Cerebellar nuclear complex (tissue), 1 donor: ENCODE data around the gene MDN1.
"Not testable (repeated sequence)": the region's sequence is repeated elsewhere in the genome, so short reads cannot be mapped to it uniquely, and the experiment has no call there.

Experiments
- DNase-seq, 2 experiments: peaks; one replicate each; lab custom pipeline; 2025; lab: John Stamatoyannopoulos, UW

MDN1 gene

GRCh38 chr6:89818977-89819335 lies 638 bp downstream of the MDN1 start:
- no peak for DNase-seq

- DNase-seq = no peak
Measured at GRCh38 chr6:89817481-89817880, 2.1 kb downstream of the MDN1 start.

- DNase-seq = not testable (repeated sequence)
Measured at GRCh38 chr6:89813422-89813821, 6.2 kb downstream of the MDN1 start.

DNA sequence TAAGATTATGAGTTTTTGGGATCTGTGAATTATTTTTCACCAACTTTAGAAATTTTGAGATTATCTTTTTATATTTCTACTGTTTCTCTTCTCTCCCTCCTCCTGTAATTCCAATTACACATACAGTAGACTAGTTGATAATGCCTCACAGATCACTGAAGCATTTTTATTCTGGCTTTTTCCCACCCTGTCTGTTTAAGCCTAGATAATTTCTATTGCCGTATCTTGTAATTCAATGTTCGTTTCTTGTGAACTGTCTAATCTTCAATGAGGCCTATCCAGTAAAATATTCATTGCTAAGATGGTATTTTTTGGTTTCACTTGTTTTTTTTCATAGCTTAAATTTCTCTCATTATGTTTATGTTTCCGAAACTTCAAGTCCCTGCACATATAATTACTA lies 12.0 kb downstream of the MDN1 start:
- no peak for DNase-seq

DNA sequence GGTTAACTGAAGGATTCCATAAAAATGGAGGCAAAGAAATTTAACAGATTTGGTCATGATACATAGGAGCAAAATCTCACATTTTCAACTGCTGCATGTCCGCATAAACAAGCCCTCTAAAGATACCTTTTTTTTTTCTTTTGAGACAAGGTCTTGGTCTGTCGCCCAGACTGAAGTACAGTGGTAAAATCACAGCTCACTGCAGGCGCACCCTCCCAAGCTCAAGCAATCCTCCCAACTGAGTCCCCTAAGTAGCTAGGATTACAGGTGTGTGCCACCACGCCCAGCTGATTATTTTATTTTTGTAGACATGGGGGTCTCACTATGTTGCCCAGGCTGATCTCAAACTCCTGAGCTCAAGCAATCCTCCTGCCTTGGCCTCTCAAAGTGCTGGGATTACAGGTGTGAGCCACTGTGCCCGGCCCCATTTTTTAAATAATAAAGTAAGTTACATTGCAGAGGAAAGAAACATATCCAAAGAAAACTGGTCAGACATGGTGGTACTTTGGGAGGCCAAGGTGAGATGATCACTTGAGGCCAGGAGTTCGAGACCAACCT lies 13.7 kb downstream of the MDN1 start:
- no peak for DNase-seq

DNA sequence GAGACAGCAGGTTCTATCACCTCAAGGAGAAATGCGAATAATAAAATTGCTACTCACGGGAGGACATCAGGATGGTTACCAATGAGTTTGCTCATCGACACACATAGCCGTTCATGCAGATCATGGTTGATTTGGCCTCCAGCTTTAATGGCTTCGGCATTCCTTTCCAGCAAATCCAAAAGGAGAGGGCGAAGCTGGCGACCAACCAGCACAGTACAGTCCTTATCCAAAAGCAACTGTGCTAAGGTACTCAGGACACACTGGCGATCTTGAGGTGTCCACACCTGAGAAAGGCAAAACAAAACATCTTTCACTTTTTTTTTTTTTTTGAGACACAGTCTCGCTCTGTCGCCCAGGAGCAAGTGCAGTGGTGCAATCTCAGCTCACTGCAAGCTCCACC lies 16.3 kb downstream of the MDN1 start:
- no peak for DNase-seq

DNA sequence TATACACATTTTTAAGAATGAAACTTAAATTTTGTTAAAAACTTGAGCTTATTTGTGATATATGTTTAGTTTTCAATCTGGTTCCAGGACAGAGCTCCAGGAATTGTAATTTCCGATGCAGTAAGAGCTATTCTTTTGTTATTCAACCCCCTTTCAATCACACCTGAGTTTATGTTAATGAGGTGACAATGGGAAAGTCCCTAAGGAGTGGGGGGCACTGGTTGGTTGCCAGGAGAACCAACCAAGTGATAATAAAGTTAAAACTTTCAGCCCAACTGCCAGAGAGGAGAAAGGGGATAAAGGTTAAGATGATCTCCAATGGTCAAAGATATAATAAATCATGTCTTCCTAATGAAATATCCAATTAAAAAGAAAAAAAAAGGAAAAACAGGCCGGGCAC lies 19.8 kb downstream of the MDN1 start:
- DNase-seq = no peak

GRCh38 chr6:89799096-89799495 lies 20.5 kb downstream of the MDN1 start:
- no peak for DNase-seq

DNA sequence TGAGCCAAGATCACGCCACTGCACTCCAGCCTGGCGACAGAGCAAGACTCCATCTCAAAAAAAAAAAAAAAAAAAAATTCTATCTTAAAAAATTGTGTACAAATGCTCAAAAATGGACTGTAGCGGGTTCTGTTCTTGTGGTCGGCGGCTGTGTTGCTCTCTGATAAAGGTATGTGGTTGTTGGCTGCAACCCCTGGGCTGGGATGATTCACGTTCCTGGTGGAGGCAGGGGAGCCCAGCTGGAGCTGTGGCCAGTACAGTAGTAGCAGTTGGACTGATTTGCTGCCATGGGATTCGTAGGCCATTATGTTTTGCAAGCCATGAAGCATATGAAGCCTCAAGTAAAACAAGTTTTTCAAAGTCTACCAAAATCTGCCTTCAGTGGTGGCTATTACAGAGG lies 22.3 kb downstream of the MDN1 start:
- DNase-seq = no peak

GRCh38 chr6:89794324-89794723 lies 25.3 kb downstream of the MDN1 start:
- no peak for DNase-seq

- no peak for DNase-seq
Measured at GRCh38 chr6:89793586-89793985, 26.0 kb downstream of the MDN1 start.

- no peak for DNase-seq
Measured at GRCh38 chr6:89792881-89793280, 26.7 kb downstream of the MDN1 start.

GRCh38 chr6:89790403-89790802 lies 29.2 kb downstream of the MDN1 start:
- DNase-seq = no peak

DNA sequence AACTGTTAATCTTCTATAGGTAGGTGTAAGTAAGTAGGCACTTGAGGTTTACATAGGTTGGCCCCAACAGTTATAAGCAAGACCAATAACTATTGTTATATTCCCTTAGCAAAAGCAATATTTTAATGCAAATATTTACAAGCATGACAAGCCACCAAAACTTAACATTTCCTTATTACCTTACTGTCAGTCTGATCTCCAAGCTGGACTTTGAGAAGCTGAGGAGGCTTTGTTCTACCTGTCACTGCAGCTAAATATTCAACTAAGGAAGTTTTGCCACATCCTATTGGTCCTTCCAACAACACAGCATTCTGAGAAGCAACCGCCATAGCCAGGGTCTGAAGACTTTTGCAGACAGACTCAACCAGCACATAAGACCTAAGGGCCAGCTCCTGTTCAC lies 29.6 kb downstream of the MDN1 start:
- DNase-seq = no peak

GRCh38 chr6:89787660-89788328 lies 31.8 kb downstream of the MDN1 start:
- no peak for DNase-seq

DNA sequence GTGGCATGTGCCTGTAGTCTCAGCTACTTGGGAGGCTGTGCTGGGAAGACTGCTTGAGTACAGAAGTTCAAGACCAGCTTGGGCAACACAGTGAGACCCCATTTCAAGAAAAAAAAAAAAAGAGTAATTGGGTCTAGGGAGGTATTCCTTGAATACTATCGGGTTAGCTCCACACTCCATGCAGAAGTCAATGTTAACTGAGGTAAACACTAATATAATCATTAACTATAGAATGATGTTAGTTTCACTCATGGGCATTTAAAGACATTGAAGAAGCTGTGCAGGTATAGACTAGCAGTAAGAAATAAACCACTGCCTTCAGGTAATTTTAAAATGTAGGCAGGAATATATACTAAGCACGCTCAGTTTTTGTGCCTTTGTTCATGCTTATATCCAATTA lies 32.6 kb downstream of the MDN1 start:
- DNase-seq = no peak

- DNase-seq = no peak
Measured at GRCh38 chr6:89784838-89785237, 34.8 kb downstream of the MDN1 start.

GRCh38 chr6:89783293-89783692 lies 36.3 kb downstream of the MDN1 start:
- DNase-seq = not testable (repeated sequence)

DNA sequence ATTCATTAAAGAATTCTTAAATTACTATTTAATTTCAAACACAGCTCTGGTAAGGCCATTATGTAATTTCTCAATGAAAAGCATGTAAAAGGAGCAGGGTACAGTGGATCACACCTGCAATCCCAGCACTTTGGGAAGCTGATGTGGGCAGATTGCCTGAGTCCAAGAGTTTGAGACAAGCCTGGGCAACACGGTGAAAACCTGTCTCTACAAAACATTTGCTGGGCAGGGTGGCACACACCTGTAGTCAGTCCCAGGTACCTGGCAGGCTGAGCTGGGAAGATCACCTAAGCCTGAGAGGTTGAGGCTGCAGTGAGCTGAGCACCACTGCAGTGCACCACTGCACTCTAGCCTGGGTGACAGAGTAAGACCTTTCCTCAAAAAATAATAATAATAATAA lies 37.4 kb downstream of the MDN1 start:
- no peak for DNase-seq

DNA sequence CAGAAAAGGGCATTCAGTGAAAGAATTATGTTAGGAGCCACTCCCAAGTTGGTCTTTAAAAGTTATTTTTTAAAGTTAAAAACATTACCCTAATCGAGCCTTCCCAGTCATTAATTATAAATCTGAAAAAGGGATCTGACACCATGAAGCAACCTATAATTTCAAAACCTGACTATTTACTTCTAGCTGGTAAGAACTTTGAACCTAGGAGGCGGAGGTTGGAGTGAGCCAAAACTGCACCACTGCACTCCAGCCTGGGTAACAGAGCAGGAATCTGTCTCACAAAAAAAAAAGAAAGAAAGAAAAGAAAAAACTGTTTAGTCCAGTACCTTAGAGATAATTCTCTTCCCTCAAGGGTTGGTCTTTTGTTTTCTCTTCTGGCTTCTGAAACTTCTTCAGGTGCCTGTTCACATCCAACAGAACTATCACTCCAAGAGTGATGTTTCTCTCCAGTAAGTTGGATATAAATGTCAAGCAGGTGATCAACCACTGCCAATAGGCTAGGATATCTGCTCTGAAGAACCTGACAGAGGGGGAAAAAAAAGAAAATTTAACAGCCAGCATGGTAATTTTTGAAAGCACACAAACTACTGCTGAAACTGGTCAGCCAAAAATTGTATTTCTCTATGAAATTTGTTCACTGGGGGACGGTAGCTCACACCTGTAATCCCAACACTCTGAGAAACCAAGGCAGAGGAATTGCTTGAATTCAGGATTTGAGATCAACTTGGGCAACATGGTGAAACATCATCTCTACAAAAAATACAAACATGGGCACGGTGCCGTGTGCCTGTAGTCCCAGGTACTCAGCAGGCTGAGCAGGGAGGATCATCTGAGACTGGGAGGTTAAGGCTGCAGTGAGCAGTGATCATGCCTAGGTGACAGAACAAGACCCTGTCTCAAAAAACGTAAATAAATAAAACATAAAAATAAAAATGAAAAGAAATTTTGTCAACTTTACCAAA lies 38.2 kb downstream of the MDN1 start:
- DNase-seq = no peak

DNA sequence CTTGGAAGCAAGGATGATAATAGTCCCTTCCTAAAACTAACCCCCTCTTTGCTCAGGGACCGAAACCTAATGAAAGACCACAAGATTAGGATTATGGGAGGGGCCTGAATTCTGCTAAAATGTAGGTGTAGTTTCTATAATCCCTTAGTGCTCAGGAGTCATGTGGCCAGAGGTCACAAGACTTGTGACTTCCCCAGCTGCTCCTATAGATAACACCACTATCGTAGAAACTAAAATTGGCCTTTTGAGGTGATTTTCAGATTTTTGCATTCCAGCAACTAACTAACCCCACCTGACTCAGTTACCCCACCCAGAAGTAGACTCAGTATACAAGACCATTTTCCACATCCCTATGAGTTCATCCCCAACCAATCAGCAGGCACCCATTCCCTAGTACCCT lies 42.1 kb downstream of the MDN1 start:
- DNase-seq = no peak

DNA sequence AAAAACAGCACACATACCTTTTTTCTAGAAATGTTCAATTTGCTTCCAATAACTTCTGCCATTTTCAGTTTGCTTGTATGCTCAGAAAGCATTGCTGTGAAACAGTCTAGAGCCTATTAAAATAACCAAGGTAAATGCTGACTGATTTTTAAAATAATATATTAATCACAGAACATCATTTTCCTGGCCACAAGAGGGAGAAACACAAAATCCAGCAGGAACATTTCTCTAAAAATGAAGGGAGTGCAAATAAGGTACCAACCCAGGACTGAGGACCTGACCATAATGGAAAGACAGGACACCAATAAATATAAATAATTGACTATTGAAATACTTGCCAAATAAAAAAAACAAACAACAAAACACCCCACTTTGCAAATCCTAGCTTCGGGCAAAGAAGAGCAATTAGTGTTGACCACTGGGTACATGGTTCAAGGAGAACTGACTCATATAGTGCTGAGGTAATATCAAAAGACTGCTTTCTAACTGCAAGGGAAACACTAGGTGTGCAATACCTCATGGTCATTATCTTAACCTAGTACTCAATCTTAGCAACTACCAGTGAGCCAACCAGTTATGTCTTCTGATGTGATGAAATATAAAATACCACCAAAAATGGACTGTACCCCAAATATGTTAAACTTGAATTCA lies 42.9 kb downstream of the MDN1 start:
- DNase-seq = no peak

DNA sequence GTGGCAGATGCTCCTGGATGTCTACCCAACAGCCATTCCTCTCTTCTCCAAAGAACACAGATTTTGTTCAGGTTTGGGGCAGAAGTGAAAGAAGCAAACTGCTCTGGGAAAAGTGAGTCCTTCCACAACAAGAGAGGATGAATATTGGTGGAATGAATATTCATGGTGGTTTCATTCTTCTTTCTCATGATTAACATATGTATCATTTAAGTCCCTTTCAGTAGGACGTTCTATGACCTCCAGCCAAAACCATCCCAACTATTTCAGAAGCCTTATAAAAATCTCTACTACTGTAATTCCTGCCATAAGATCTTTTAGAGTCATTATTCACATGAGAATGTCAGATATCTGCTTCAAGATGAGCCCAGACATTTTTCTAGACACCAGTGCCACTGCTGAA lies 44.4 kb downstream of the MDN1 start:
- no peak for DNase-seq
